ENCODE results near the gene MMEL1. TPM values are rescaled to one million over a fixed set of nuclear protein-coding genes. Genes with fewer than 3 reads are reported as not detected.

MMEL1 gene
- total and polyA plus RNA-seq, 7 experiments from 2014 or later: 2.0 to 20.5 (median 2.8) TPM

DNA sequence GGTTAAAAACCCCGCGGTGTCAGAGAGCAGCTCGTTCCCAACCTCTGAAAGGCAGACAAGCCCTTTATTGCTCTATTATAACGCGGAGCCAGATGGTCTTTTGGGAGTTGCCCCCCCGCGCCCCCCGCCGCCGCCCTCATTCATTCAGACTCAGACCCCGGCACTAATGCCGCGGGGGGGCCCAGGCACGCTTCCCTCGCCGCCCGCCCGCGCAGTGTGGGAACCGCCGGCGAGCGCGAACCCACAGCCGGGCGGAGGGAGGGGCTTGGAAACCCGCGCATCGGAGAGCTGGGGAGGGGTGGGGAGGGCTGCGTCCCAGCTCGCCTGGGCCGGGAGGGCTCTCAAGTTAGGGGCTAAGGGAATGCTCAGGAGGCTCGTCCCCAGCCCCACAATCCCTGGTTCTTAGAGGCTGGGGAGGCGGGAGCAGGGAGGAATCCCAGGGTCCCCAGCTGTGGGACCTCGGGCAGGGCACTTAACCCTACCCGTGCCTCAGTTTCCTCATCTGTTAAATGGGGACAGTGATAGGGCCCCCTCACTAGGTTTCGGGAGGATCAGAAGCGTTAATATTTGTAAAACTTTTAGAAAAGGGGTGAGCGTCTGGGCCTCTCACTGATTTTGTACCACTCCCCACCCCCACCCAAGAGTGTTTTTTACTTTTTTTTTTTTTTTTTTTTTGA is 91.9 kb downstream of the MMEL1 start:
- Histone ChIP-seq H3K4me1 (ENCODE audit: control insufficient read depth in 2 of 2, insufficient read depth in 2 of 2, low read length in 2 of 2) (peaks cover 0 to 24% of the 10 kb centered on the region in 2 donors), H3K36me3 (ENCODE audit: control insufficient read depth in 2 of 3, insufficient read depth in 3 of 3, low read length in 3 of 3) (no peaks in the 10 kb centered on the region), H3K9me3 (ENCODE audit: control insufficient read depth in 2 of 3, low read length in 3 of 3) (no peaks in the 10 kb centered on the region), H3K27ac (ENCODE audit: low read depth, low read length) (no peak overlapping the region), H3K4me3 (ENCODE audit: low read length) (no peak overlapping the region), H3K27me3 (ENCODE audit: control insufficient read depth in 2 of 2, insufficient read depth in 2 of 2, low read length in 2 of 2) (no peaks in the 10 kb centered on the region)
- Mint-ChIP-seq H3K4me1 (peaks cover 0 to 26% (median 6%) of the 10 kb centered on the region in 7 donors), H3K27me3 (peaks cover 0 to 25% (median 0%) of the 10 kb centered on the region in 5 donors), H3K9me3 (no peaks in the 10 kb centered on the region), H3K27ac (no peak overlapping the region), H3K36me3 (no peaks in the 10 kb centered on the region), H3K4me3 (peak overlapping the region in 3 of 10 donors; percentile 23 to 42 (median 41))
- intact Hi-C loops (cut with micrococcal nuclease): no loop called here
- POLR2A ChIA-PET: interaction anchor here (1.1 to 11.7 kb wide), 2 partner anchors 11 to 149 kb away, joined by 5 to 294 read pairs; partner anchors contain the start of genes HES5, MORN1, PANK4 and RER1
- DNase-seq (no peak), ATAC-seq (no peak)
- CTCF ChIA-PET: interaction anchor here (1.1 kb wide), 1 partner anchor 17 kb away, joined by 3 read pairs; no protein-coding TSS in a partner anchor

Other genes with a start within 250 kb of the MMEL1 start
- 10 to 100 TPM in 3 of 5 experiments, 1 to 10 TPM in 2; 8.5 to 16.4 (median 11.2) TPM for gene MORN1, start 241.5 kb downstream of the MMEL1 start, total RNA-seq
- 1 to 10 TPM; 5.0 to 5.3 TPM for gene MORN1, start 241.5 kb downstream of the MMEL1 start, polyA plus RNA-seq
- 100 to 1,000 TPM in 3 of 5 experiments, 10 to 100 TPM in 2; 71.0 to 150 (median 136) TPM for gene RER1, start 241.2 kb downstream of the MMEL1 start, total RNA-seq
- gene RER1, start 241.2 kb downstream of the MMEL1 start, polyA plus RNA-seq: 100 to 1,000 TPM; 110 to 116 TPM
- gene PEX10, start 220.5 kb downstream of the MMEL1 start, total RNA-seq: 10 to 100 TPM in 4 of 5 experiments, 1 to 10 TPM in 1; 8.7 to 14.9 (median 12.3) TPM
- 10 to 100 TPM in 1 of 2 donors, 1 to 10 TPM in 1; 9.1 to 10.4 TPM for gene PEX10, start 220.5 kb downstream of the MMEL1 start, polyA plus RNA-seq
- 10 to 100 TPM; 10.1 to 37.4 (median 18.4) TPM for gene PLCH2, start 156.7 kb downstream of the MMEL1 start, total RNA-seq
- gene PLCH2, start 156.7 kb downstream of the MMEL1 start, polyA plus RNA-seq: 1 to 10 TPM in 1 of 2 donors, under 1 TPM in 1; 0.11 to 1.5 TPM
- gene PANK4, start 106.4 kb downstream of the MMEL1 start, total RNA-seq: 10 to 100 TPM; 55.8 to 91.2 (median 72.6) TPM
- 10 to 100 TPM; 12.7 to 29.9 TPM for gene PANK4, start 106.4 kb downstream of the MMEL1 start, polyA plus RNA-seq
- gene HES5, start 102.8 kb downstream of the MMEL1 start, total RNA-seq: not detected
- not detected for gene HES5, start 102.8 kb downstream of the MMEL1 start, polyA plus RNA-seq
- 100 to 1,000 TPM; 182 to 253 (median 204) TPM for gene TNFRSF14, start 76.6 kb downstream of the MMEL1 start, total RNA-seq
- 10 to 100 TPM; 52.5 to 65.1 TPM for gene TNFRSF14, start 76.6 kb downstream of the MMEL1 start, polyA plus RNA-seq
- 10 to 100 TPM; 12.3 to 37.0 (median 26.7) TPM for gene PRXL2B, start 46.2 kb downstream of the MMEL1 start, total RNA-seq
- 10 to 100 TPM; 15.7 to 26.5 TPM for gene PRXL2B, start 46.2 kb downstream of the MMEL1 start, polyA plus RNA-seq
- gene TTC34, start 168.7 kb upstream of the MMEL1 start, total RNA-seq: 1 to 10 TPM; 1.6 to 8.0 (median 2.3) TPM
- gene TTC34, start 168.7 kb upstream of the MMEL1 start, polyA plus RNA-seq: under 1 TPM; 0.28 to 0.47 TPM